IMR-90 (cell line): ENCODE results near the gene CHIT1. TPM values are rescaled to one million over a fixed set of nuclear protein-coding genes. Genes with fewer than 3 reads are reported as not detected.

Experiments
- ATAC-seq: fragments of 200-7000 bp; cut with Tn5 transposase; 2 replicates; pipeline ENCODE4 v1.9.1; 2020; ENCODE audit warnings: low read depth, mild to moderate bottlenecking, moderate library complexity
- BruUV-seq: library from RNA; stranded (reverse); fragments of 400-500 nt; replicated peaks from 2 replicates; lab custom pipeline; 2021; lab: Mats Ljungman, UMichigan
- CTCF ChIA-PET: fragments of 300-600 bp; formaldehyde crosslinking; extraction: SDS; loops from one replicate; lab custom pipeline; 2021; ENCODE audit warnings: antibody characterized with exemption; lab: Yijun Ruan, JAX
- POLR2A ChIA-PET: fragments of 300-600 bp; sonication (Branson Sonifier 250); formaldehyde crosslinking; loops from one replicate; lab custom pipeline; 2022; ENCODE audit warnings: antibody characterized with exemption; ENCODE audit not compliant: unreplicated experiment; lab: Charles Lee
- DNase-seq: peaks from one replicate; pipeline ENCODE4 v3.0.0; 2013
- H2AFZ ChIP-seq: replicated peaks from 2 replicates; pipeline ENCODE3; 2013; ENCODE audit warnings: low read length, mild to moderate bottlenecking; ENCODE audit not compliant: poor library complexity
- H2AK5ac ChIP-seq: 2 replicates; pipeline ENCODE4 v1.6.1; 2013; ENCODE audit warnings: low read depth, low read length, inconsistent platforms
- H2AK9ac ChIP-seq: replicated peaks from 2 replicates; pipeline ENCODE3; 2013; ENCODE audit warnings: mild to moderate bottlenecking, low read depth, low read length, moderate library complexity; ENCODE audit not compliant: poor library complexity
- H2BK120ac ChIP-seq: 2 replicates; pipeline ENCODE4 v1.6.1; 2013; ENCODE audit warnings: low read depth, low read length, inconsistent platforms
- H2BK15ac ChIP-seq: 3 replicates; pipeline ENCODE4 v1.6.1; 2013; ENCODE audit warnings: low read depth, low read length, inconsistent platforms
- H2BK20ac ChIP-seq: 2 replicates; pipeline ENCODE4 v1.6.1; 2013; ENCODE audit warnings: low read depth, mild to moderate bottlenecking, inconsistent platforms, low read length, moderate library complexity
- H2BK5ac ChIP-seq: 2 replicates; pipeline ENCODE4 v1.6.1; 2013; ENCODE audit warnings: mild to moderate bottlenecking, low read depth, low read length, inconsistent platforms; ENCODE audit not compliant: poor library complexity, severe bottlenecking
- H3K14ac ChIP-seq: replicated peaks from 2 replicates; pipeline ENCODE4 v1.6.1; 2013; ENCODE audit warnings: low read depth, low read length, inconsistent platforms
- H3K18ac ChIP-seq: 2 replicates; pipeline ENCODE4 v1.6.1; 2013; ENCODE audit warnings: low read depth, low read length, control low read depth
- H3K23ac ChIP-seq: 2 replicates; pipeline ENCODE4 v1.6.1; 2013; ENCODE audit warnings: low read depth, low read length, inconsistent platforms
- H3K27ac ChIP-seq: 2 replicates; pipeline ENCODE4 v1.5.1; 2013; ENCODE audit warnings: mild to moderate bottlenecking, control low read depth, low read length; ENCODE audit not compliant: insufficient read depth
- H3K27me3 ChIP-seq: 2 replicates; pipeline ENCODE4 v1.6.1; 2013; ENCODE audit warnings: low read length; ENCODE audit not compliant: control insufficient read depth, insufficient read depth
- H3K36me3 ChIP-seq: 2 replicates; pipeline ENCODE4 v1.6.1; 2013; ENCODE audit warnings: low read length, mixed read lengths; ENCODE audit not compliant: control insufficient read depth, insufficient read depth
- H3K4ac ChIP-seq: 2 replicates; pipeline ENCODE4 v1.6.1; 2013; ENCODE audit warnings: low read depth, low read length, inconsistent platforms
- H3K4me1 ChIP-seq: 2 replicates; pipeline ENCODE4 v1.6.1; 2013; ENCODE audit warnings: low read length, mixed read lengths; ENCODE audit not compliant: control insufficient read depth, insufficient read depth
- H3K4me2 ChIP-seq: 2 replicates; pipeline ENCODE4 v1.6.1; 2013; ENCODE audit warnings: low read depth, mild to moderate bottlenecking, control low read depth, low read length, moderate library complexity
- H3K4me3 ChIP-seq: 2 replicates; pipeline ENCODE4 v1.5.1; 2013; ENCODE audit warnings: low read depth, mild to moderate bottlenecking, control low read depth, low read length, moderate library complexity; ENCODE audit not compliant: insufficient read depth
- H3K56ac ChIP-seq: 2 replicates; pipeline ENCODE4 v1.6.1; 2013; ENCODE audit warnings: low read length, inconsistent platforms; ENCODE audit not compliant: insufficient read depth; ENCODE audit errors: extremely low read depth
- H3K79me1 ChIP-seq, 2 experiments: 2 replicates each; pipeline ENCODE4 v1.6.1; 2013; ENCODE audit warnings: low read length in 2 of 2, inconsistent platforms in 1 of 2, low read depth in 1 of 2
- H3K9ac ChIP-seq: 2 replicates; pipeline ENCODE4 v1.6.1; 2013; ENCODE audit warnings: low read depth, low read length, control low read depth
- H3K9me1 ChIP-seq: 2 replicates; pipeline ENCODE4 v1.6.1; 2013; ENCODE audit warnings: low read length, inconsistent platforms; ENCODE audit not compliant: insufficient read depth
- H3K9me3 ChIP-seq: 2 replicates; pipeline ENCODE4 v1.6.1; 2013; ENCODE audit warnings: low read length; ENCODE audit not compliant: control insufficient read depth, insufficient read depth
- H4K20me1 ChIP-seq: 2 replicates; pipeline ENCODE4 v1.6.1; 2013; ENCODE audit warnings: low read length, inconsistent platforms; ENCODE audit not compliant: insufficient read depth
- H4K5ac ChIP-seq: 2 replicates; pipeline ENCODE4 v1.6.1; 2013; ENCODE audit warnings: mild to moderate bottlenecking, low read depth, low read length, control low read depth
- H4K8ac ChIP-seq, 2 experiments: 2 replicates each; pipeline ENCODE4 v1.6.1; 2013; ENCODE audit warnings: low read depth in 2 of 2, low read length in 2 of 2, control low read depth in 1 of 2, inconsistent platforms in 1 of 2
- H4K91ac ChIP-seq: 2 replicates; pipeline ENCODE4 v1.6.1; 2013; ENCODE audit warnings: low read depth, low read length, inconsistent platforms; ENCODE audit not compliant: insufficient read depth
- CEBPB ChIP-seq: IDR thresholded peaks from 2 replicates; pipeline ENCODE4 v1.6.1; 2012; ENCODE audit warnings: low read depth, low read length, improper control_type of control experiment
- CHD1 ChIP-seq: IDR thresholded peaks from 2 replicates; pipeline ENCODE4 v1.6.1; 2012; ENCODE audit warnings: low read depth, low read length, improper control_type of control experiment
- CTCF ChIP-seq: conservative IDR thresholded peaks from 2 replicates; pipeline ENCODE4 v1.5.1; 2012; ENCODE audit warnings: mild to moderate bottlenecking, low read depth, low read length, improper control_type of control experiment
- MXI1 ChIP-seq: IDR thresholded peaks from 2 replicates; pipeline ENCODE4 v1.6.1; 2012; ENCODE audit warnings: low read depth, mild to moderate bottlenecking, low read length, moderate library complexity, borderline replicate concordance
- RAD21 ChIP-seq: IDR thresholded peaks from 2 replicates; pipeline ENCODE4 v1.6.1; 2012; ENCODE audit warnings: low read length, improper control_type of control experiment
- SMC3 ChIP-seq: fragments of 150-350 bp; IDR thresholded peaks from 2 replicates; pipeline ENCODE4 v1.6.1; 2016; ENCODE audit warnings: low read depth, mild to moderate bottlenecking, antibody characterized with exemption, low read length, moderate library complexity
- USF2 ChIP-seq: fragments of 150-350 bp; IDR thresholded peaks from 2 replicates; pipeline ENCODE4 v1.6.1; 2017; ENCODE audit warnings: mild to moderate bottlenecking, antibody characterized with exemption, low read length, low read depth
- whole genome bisulfite sequencing, 2 experiments: methylation state at CpG; one replicate each; pipeline versions ENCODE4 v1.1.5 to v1.1.7; 2013; ENCODE audit warnings: missing lambda C conversion rate in 2 of 2; ENCODE audit not compliant: insufficient read length in 1 of 2; ENCODE audit errors: extremely low coverage in 2 of 2; 5-methylcytosine and 5-hydroxymethylcytosine counted together
- dilution Hi-C: fragments of 300-500 bp; cut with HindIII; formaldehyde crosslinking; loops from one replicate; pipeline ENCODE4 v1.14.3; 2018; ENCODE audit warnings: low sequenced_read_pairs; ENCODE audit not compliant: unreplicated experiment
- in situ Hi-C: fragments of 300-500 bp; cut with MboI; formaldehyde crosslinking; loops from 3 replicates; pipeline ENCODE4 v1.14.3; 2019; ENCODE audit warnings: low sequenced_read_pairs, inconsistent platforms, mixed read lengths
- intact Hi-C: fragments of 100-400 bp; cut with micrococcal nuclease; formaldehyde crosslinking; loops from 2 replicates; pipeline ENCODE4 v1.10.0; 2022
- polyA plus RNA-seq, 3 experiments: library from polyadenylated mRNA; depleted of rRNA; stranded (reverse); fragments of >200 nt; gene quantifications; 2 replicates each; pipeline ENCODE4 v1.2.3, GENCODE V29; 2012; ENCODE audit warnings: low replicate concordance in 1 of 3
- total RNA-seq: library from RNA; depleted of rRNA; stranded (reverse); fragments of >200 nt; gene quantifications from 2 replicates; pipeline ENCODE4 v1.2.3, GENCODE V29; 2012
- TF ChIP-seq, protein P1 (sequence below): fragments of 150-350 bp; IDR thresholded peaks from 2 replicates; pipeline ENCODE4 v1.6.1; 2016; ENCODE audit warnings: low read depth, mild to moderate bottlenecking, low read length, moderate library complexity, borderline replicate concordance

The CHIT1 gene
- total and polyA plus RNA-seq, 2 of the 4 experiments (the other 2 are of a cell fraction), result not detected

DNA sequence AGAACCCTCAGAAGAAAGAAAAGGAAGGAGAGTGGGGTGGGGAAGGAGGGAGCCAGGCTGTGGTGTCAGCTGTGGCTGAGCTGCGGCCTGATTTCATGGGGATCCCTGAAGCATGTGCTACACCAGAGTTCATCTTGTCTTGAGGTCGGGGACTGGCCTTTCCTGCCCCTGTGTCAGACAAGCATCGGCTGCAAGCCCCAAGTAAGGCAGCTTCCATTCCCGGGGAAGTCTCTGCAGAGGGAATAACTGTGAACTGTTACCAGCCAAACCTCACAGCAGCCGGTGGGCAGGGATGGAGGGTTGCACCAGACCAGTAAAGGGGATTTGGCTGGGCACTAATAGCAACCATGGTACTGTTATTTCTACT is 40.2 kb upstream of the CHIT1 start:
- no peak overlapping the region for H2AK5ac ChIP-seq
- no peak overlapping the region for H3K27ac ChIP-seq
- H4K5ac ChIP-seq, result no peak overlapping the region
- no peak overlapping the region for H3K56ac ChIP-seq
- no peaks in the 10 kb centered on the region for H3K9me3 ChIP-seq
- H4K8ac ChIP-seq, result no peak overlapping the region
- H3K4ac ChIP-seq, result no peak overlapping the region
- peaks cover 2% of the 10 kb centered on the region for H3K27me3 ChIP-seq
- no peaks in the 10 kb centered on the region for H3K36me3 ChIP-seq
- H3K18ac ChIP-seq, result no peak overlapping the region
- H2AFZ ChIP-seq, result no peak overlapping the region
- H3K9ac ChIP-seq, result no peak overlapping the region
- no peak overlapping the region for H3K23ac ChIP-seq
- no peak overlapping the region for H4K91ac ChIP-seq
- DNase-seq (no peak), ATAC-seq (no peak)
- no peaks in the 10 kb centered on the region for H4K20me1 ChIP-seq
- 40% methylated on average over 1 of the region's 5 CpGs; no CpG with 5 or more reads in 1 of the 2 experiments for WGBS, 2 experiments
- no peak overlapping the region for H2BK15ac ChIP-seq
- H2BK120ac ChIP-seq, result no peak overlapping the region
- dilution Hi-C loops, result no loop called here
- H3K14ac ChIP-seq, result no peak overlapping the region
- intact Hi-C loops, result loop anchor here (1.0 to 5.0 kb wide), 2 partner anchors 152 to 230 kb away; no protein-coding TSS in a partner anchor
- CTCF ChIA-PET, result interaction anchor here (0.6 to 1.5 kb wide), 11 partner anchors 9 to 245 kb away, joined by 3 to 7 read pairs (median 4); no protein-coding TSS in a partner anchor
- in situ Hi-C loops, result loop anchor here (5.0 to 10.0 kb wide), 3 partner anchors 68 to 218 kb away; no protein-coding TSS in a partner anchor
- POLR2A ChIA-PET, result no interaction called here
- TF ChIP-seq MXI1 (no peak), USF2 (no peak), CHD1 (no peak), CTCF (no peak), CEBPB (no peak), SMC3 (no peak), RAD21 (no peak)
- TF ChIP-seq, protein P1, sequence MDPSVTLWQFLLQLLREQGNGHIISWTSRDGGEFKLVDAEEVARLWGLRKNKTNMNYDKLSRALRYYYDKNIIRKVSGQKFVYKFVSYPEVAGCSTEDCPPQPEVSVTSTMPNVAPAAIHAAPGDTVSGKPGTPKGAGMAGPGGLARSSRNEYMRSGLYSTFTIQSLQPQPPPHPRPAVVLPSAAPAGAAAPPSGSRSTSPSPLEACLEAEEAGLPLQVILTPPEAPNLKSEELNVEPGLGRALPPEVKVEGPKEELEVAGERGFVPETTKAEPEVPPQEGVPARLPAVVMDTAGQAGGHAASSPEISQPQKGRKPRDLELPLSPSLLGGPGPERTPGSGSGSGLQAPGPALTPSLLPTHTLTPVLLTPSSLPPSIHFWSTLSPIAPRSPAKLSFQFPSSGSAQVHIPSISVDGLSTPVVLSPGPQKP, result no peak
- no peak overlapping the region for H2BK20ac ChIP-seq
- H3K79me1 ChIP-seq, result no peaks in the 10 kb centered on the region
- no peak overlapping the region for H3K4me3 ChIP-seq
- BruUV-seq, result no TSS peak
- H2BK5ac ChIP-seq, result no peak overlapping the region
- no peaks in the 10 kb centered on the region for H3K9me1 ChIP-seq
- H2AK9ac ChIP-seq, result no peak overlapping the region
- no peak overlapping the region for H3K4me2 ChIP-seq
- H3K4me1 ChIP-seq, result peaks cover 3% of the 10 kb centered on the region; the same call in 1 of the 2 replicates
